HepG2 (cell line): Measurements from ENCODE around the gene U2AF1L4. TPM values are rescaled to one million over a fixed set of nuclear protein-coding genes. Genes with fewer than 3 reads are reported as not detected.

Experiments
- AKAP8 ChIP-seq: sonication (generic); formaldehyde crosslinking; IDR thresholded peaks from 2 replicates; pipeline ENCODE4 v1.5.1; 2020; ENCODE audit warnings: mild to moderate bottlenecking, missing genetic modification reagents
- LRRFIP1 ChIP-seq: sonication (generic); formaldehyde crosslinking; conservative IDR thresholded peaks from 2 replicates; pipeline ENCODE4 v1.4.0; 2020; ENCODE audit warnings: missing genetic modification reagents
- MAZ ChIP-seq, 2 experiments: sonication (generic) in 1 of 2; formaldehyde crosslinking in 1 of 2; IDR thresholded peaks; 2 replicates each; pipeline versions ENCODE4 v1.5.0 to v1.6.1; 2012 to 2020; ENCODE audit warnings: low read depth in 2 of 2, mild to moderate bottlenecking in 2 of 2, borderline replicate concordance in 1 of 2, improper control_type of control experiment in 1 of 2, low read length in 1 of 2, missing genetic modification reagents in 1 of 2, moderate library complexity in 1 of 2
- MTERF4 ChIP-seq: sonication (generic); formaldehyde crosslinking; IDR thresholded peaks from 2 replicates; pipeline ENCODE4 v1.8.0; 2023; ENCODE audit warnings: mild to moderate bottlenecking, missing genetic modification reagents
- NR0B2 ChIP-seq: sonication (generic); formaldehyde crosslinking; IDR thresholded peaks from 2 replicates; pipeline ENCODE4 v1.4.0; 2020; ENCODE audit warnings: mild to moderate bottlenecking, missing genetic modification reagents
- POGK ChIP-seq: sonication (generic); formaldehyde crosslinking; conservative IDR thresholded peaks from 2 replicates; pipeline ENCODE4 v1.8.0; 2022; ENCODE audit warnings: mild to moderate bottlenecking, moderate library complexity, missing genetic modification reagents
- PRDM15 ChIP-seq: sonication (generic); formaldehyde crosslinking; IDR thresholded peaks from 2 replicates; pipeline ENCODE4 v1.4.0; 2020; ENCODE audit warnings: missing genetic modification reagents
- PRMT3 ChIP-seq: sonication (generic); formaldehyde crosslinking; IDR thresholded peaks from 2 replicates; pipeline ENCODE4 v1.8.1; 2022; ENCODE audit warnings: low read depth, mild to moderate bottlenecking, moderate library complexity, missing genetic modification reagents, borderline replicate concordance
- ZBTB37 ChIP-seq: sonication (generic); formaldehyde crosslinking; IDR thresholded peaks from 2 replicates; pipeline ENCODE4 v1.4.0; 2020; ENCODE audit warnings: mild to moderate bottlenecking, missing genetic modification reagents
- ZNF256 ChIP-seq: sonication (generic); formaldehyde crosslinking; conservative IDR thresholded peaks from 2 replicates; pipeline ENCODE4 v1.4.0; 2020; ENCODE audit warnings: missing genetic modification reagents
- ZNF615 ChIP-seq: sonication (generic); formaldehyde crosslinking; IDR thresholded peaks from 2 replicates; pipeline ENCODE4 v1.5.0; 2020; ENCODE audit warnings: mild to moderate bottlenecking, missing genetic modification reagents, borderline replicate concordance
- ZNF639 ChIP-seq: conservative IDR thresholded peaks from 2 replicates; pipeline ENCODE4 v1.6.1; 2018; ENCODE audit warnings: missing genetic modification reagents
- polyA plus RNA-seq, 8 experiments: library from polyadenylated mRNA; depleted of rRNA in 3 of 8; stranded (reverse) in 7 of 8; unstranded in 1 of 8; fragments of >200 nt; fragmentation: Illumina TruSeq in 4 of 8; extraction: Trizol in 4 of 8; gene quantifications; 2 replicates each; pipeline versions ENCODE4 v1.2.1 to v1.2.3, GENCODE V29; 2011 to 2016; ENCODE audit warnings: low read depth in 4 of 8, missing spikeins in 1 of 8, mixed read lengths in 1 of 8; ENCODE audit not compliant: insufficient read depth in 1 of 8
- total RNA-seq, 5 experiments: library from RNA; depleted of rRNA; stranded (reverse); fragments of >200 nt; fragmentation: Illumina TruSeq; extraction: Trizol; gene quantifications; 2 replicates each; pipeline ENCODE4 v1.2.3, GENCODE V29; 2016; ENCODE audit warnings: low read depth in 1 of 5

The U2AF1L4 gene
- total and polyA plus RNA-seq, 2 of the 13 experiments (the other 11 are each of a cell fraction or from before 2014, with no cell fraction given), result 7.9 to 15.4 TPM

- 0 out of 2 replicates have a peak, but pooled peaks have one; percentile 44 for TF ChIP-seq PRDM15 (CRISPR knock-in tag)
- no peak for TF ChIP-seq ZNF639 (CRISPR knock-in tag)
- TF ChIP-seq MAZ (IDR thresholded peaks at IDR 0.05; ENCODE audit: borderline replicate concordance, low read depth, low read length), result peak; percentile 68
- no peak for TF ChIP-seq MAZ (CRISPR knock-in tag; IDR thresholded peaks at IDR 0.05; ENCODE audit: low read depth)
- TF ChIP-seq LRRFIP1 (CRISPR knock-in tag), result no peak
- 0 out of 2 replicates have a peak, but pooled peaks have one; percentile 16 for TF ChIP-seq MTERF4 (CRISPR knock-in tag)
- no peak for TF ChIP-seq ZNF615 (CRISPR knock-in tag)
- TF ChIP-seq ZBTB37 (CRISPR knock-in tag), result no peak
- TF ChIP-seq AKAP8 (CRISPR knock-in tag), result no peak
- TF ChIP-seq PRMT3 (CRISPR knock-in tag), result no peak
- no peak for TF ChIP-seq ZNF256 (CRISPR knock-in tag)
- TF ChIP-seq NR0B2 (CRISPR knock-in tag), result peak; percentile 33; the same call in 1 of the 2 replicates
- peak; percentile 73; the same call in 1 of the 2 replicates for TF ChIP-seq POGK (CRISPR knock-in tag)
These were observed 539 bp downstream of the U2AF1L4 start (continued) for GRCh38 chr19:35744430-35745327.
